ENCODE results near the gene WIPF3.

The WIPF3 gene, protein sequence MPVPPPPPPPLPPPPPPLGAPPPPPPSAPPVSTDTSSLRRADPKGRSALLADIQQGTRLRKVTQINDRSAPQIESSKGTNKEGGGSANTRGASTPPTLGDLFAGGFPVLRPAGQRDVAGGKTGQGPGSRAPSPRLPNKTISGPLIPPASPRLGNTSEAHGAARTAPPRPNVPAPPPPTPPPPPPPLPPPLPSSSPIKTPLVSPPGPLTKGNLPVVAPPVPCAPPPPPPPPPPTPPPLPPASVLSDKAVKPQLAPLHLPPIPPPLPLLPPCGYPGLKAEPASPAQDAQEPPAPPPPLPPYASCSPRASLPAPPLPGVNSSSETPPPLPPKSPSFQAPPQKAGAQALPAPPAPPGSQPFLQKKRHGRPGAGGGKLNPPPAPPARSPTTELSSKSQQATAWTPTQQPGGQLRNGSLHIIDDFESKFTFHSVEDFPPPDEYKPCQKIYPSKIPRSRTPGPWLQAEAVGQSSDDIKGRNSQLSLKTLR

GRCh38 chr7:29806208-29806994 is at the start of gene WIPF3:
WIPF3 (plus strand) TSS chr7:29806508; CDS start chr7:29834725, 28,217 bp downstream.
- no peak for DNase-seq

- no peak for DNase-seq
Measured at GRCh38 chr7:29763266-29763665, 43.0 kb upstream of the WIPF3 start.

DNA sequence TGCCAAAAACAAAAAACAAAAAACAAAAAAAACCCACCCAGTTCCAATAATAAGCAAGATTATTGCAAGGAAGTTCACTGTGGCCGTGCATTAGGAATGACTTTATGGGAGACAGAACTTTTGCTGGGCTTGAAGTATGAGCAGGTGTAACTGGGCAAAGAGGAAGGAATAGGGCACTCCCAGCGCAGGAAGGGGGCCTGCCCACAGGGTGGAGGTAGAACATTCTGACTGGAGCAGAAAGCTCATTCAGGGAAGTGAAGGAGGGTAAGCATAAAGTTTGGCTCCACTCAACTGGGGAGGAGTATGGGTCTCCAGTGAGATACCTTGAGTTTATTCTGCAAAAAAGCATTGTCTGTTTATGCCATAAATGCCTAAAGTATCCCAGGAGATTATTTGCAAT is 42.1 kb upstream of the WIPF3 start:
- no peak for DNase-seq

- no peak for DNase-seq
Measured at GRCh38 chr7:29765490-29765889, 40.8 kb upstream of the WIPF3 start.

DNA sequence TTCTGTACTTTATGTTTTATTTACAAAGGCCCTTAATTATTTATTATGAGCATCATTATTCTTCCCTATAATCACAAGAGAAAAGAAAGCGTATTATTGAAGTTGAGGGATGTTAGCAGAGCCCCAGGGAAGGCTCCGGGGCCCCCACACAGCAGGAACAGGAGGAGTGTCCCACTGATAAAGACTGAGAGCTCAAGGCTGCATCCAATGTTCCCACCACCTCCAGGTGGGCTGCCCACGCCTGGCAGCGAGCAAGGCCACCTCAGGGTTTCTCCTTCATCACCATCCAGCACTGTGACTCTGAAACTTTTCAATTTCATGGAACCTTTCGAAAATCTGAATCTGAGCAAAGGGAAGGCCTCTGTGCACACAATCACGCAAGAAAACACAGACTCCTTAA is 35.9 kb upstream of the WIPF3 start:
- no peak for DNase-seq

GRCh38 chr7:29771081-29771816 is 35.1 kb upstream of the WIPF3 start:
- DNase-seq = no peak

GRCh38 chr7:29779017-29779416 is 27.3 kb upstream of the WIPF3 start:
- DNase-seq = no peak

GRCh38 chr7:29780346-29780745 is 26.0 kb upstream of the WIPF3 start:
- DNase-seq = no peak

- DNase-seq = no peak
Measured at GRCh38 chr7:29783671-29784070, 22.6 kb upstream of the WIPF3 start.

DNA sequence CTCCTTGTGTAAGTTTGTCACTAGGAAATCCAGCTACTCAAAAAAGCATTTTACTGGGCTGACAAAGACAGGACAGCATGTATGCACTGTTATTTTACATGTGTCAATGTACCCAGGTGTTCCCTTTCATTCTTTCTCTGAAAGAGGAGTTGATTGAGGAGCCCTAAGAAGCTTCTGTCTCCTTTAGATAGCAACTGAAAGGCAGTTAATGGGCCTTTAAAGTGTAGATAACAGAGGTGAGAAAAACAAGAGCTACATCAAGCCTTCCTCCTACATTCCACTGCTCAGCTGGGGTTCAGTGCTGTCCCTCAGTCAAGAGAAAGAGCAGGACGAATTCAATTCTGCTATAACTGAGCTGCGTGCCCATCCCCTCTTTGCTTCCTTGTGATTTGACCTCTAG is 12.8 kb upstream of the WIPF3 start:
- DNase-seq = no peak

GRCh38 chr7:29794959-29795629 is 11.2 kb upstream of the WIPF3 start:
- no peak for DNase-seq

DNA sequence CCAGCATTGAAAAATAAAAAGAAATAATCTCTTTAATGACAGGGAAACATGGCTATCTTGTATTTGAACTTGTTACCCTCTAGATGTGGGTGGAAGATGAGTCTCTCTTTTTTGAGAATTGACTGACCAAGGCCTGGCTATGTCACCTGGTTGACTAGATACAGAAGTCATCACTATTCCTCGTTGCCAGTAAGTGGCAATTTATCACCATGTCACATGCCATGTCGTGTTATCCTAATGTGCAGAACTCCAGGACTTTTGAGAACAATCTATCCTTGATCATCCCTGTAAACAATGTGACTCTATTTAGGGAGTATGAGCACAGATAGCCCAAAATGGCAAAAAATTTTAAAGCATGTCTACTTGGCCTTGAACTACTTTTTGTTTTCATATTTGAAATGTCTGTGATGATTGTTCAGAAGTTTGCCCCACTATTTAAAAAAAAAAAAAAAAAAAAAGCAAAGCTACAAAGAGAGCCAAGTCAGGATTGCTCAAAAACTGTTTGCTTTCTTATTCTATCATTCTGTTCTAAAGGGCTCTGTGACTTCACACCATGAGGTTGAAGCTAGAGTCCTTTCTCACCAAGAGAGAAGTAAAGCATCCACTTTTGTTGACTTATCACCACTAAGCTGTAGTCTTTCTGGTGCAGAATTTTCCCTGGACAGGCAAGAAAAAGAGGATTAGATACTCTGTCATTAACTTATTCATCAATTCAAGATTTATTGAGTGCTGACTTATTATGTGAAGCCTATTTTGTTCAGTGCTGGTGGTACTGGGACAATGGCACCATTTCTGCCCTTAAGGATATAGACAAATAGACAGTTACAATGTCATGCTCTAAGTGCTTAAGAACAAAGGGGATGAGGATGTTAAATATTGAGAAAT is 10.4 kb upstream of the WIPF3 start:
- no peak for DNase-seq

DNA sequence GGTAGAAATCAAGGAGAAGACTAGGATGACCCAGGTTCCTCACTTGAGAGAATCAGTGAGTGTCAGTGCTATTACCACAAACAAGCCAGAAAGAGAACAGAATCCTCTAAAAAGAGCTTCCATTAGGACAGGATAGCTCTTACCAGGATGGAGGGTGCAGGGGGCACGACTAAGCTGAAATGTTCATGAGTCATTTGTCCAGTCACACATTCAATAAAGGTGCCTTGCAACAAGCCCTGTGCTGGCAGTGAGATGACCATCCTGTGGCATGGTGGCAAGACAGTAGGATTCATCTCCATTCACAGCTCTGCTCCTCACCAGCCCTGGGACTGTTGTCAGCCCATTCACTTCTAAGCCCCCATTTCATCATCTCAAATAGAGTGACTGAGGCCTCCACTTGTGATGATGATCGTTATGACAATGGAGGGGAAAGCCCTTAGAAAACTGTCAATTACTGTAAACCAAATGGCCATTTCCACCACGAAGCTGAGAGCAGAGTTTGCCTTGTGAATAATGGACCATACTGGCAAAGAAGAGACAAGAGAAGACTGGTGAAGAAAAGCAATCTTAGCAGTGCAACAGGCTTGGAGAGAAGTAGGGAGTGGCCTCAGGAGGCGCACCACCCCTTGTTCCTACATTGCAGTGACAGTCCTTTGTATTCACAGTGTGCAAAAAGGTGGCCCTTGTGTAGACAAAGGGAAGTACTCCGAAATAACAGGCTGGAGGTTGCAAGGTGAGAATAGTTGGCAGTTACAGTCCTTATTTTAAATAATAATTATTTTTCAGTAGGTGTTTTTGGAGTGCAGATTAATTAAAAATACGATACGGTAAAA is 9.0 kb upstream of the WIPF3 start:
- DNase-seq = no peak

DNA sequence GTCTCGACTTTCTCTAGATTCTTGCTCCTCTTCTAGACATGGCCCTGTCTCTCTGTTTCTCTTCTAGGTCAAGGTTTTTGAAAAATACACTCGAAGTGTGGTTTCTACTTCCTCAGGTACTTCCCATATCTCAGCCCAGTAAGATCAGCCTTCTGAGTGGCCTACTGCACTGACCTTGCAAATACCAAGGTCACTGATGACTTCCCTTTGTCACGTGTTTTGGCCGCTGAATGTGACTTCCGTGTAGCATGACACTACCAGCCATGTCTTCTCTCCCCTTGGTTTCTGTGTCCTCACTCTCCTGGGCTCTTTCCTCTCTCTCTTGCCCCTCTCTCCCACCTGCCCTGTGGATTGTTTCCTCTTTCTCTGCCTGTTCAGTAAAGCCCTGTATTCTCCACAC is 7.9 kb upstream of the WIPF3 start:
- DNase-seq = no peak

DNA sequence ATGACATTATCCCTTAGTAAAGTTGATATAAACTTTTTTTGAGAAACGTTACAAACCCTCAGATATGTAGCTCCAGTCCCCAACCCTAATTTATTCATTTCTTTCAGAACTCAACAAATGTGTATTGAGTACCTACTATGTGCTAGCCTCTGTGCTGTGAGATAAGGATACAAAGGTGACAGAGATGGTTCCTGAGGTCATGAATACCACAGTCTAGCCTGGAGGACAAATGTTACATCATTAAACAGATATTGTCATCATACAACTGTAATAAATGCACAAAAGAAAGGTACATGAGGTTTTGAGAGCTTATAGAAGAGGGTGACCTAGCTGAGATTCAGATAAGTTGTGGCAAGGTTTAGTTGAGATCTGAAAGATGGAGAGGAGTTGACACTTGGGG is 4.4 kb upstream of the WIPF3 start:
- no peak for DNase-seq

GRCh38 chr7:29805031-29805430 is 1.3 kb upstream of the WIPF3 start:
- DNase-seq = no peak

- DNase-seq = no peak
Measured at GRCh38 chr7:29805886-29806207, 461 bp upstream of the WIPF3 start.

DNA sequence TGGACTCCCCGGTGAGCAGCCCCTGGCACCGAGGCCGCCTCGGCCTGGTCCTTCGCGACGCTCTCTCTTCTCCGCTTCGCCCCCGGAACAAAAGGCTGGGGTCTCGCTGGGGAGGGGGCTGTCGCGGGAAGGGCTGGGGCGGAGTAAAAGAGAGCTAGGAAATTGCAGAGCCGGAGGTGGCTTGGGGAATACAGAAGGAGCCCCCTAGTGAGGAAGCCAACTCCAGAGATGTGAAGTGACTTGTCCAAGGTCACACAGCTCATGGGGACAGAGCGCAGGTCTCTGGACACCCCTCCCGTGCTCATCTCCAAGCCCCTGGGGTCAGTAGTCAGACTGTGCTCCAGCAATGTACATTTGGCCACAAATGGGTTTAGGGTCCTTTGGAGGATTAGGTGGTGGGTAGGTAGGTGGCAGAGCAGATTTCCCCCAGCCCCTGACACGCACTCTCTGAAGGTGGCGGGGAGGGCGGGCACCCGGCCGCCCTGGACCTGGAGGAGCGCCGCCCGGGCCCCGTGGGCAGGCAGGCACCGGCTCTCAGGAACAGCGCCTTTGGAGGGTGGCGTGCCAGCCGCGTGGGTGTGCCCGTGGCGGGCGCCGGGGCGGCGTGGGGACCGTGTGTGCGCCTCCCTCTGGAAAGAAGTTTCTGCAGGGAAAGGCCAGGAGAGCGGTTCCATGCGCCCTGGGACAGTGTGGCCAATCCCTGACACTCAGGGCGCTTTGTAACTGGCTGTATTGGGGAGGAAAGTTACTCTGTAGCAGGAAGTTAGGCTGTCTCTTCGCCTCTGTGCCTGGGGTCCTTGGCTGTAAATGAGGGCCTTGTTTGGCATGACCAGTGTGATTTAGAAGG is 910 bp downstream of the WIPF3 start:
- no peak for DNase-seq

- DNase-seq = no peak
Measured at GRCh38 chr7:29808075-29808801, 1.9 kb downstream of the WIPF3 start.

All from CD4-positive, alpha-beta T cell treated with Interferon gamma for 1 hour (primary cell).